HG02943 (cell line): ENCODE measurements around the gene FAM20A.
"Not testable (repeated sequence)": the region's sequence is repeated elsewhere in the genome, so short reads cannot be mapped to it uniquely, and the experiment has no call there.

Experiments used
- ATAC-seq: cut with Tn5 transposase; IDR thresholded peaks from one replicate; pipeline ENCODE4 v1.9.1; 2021; ENCODE audit warnings: mild to moderate bottlenecking, low read depth, moderate library complexity; ENCODE audit not compliant: unreplicated experiment

Gene FAM20A

DNA sequence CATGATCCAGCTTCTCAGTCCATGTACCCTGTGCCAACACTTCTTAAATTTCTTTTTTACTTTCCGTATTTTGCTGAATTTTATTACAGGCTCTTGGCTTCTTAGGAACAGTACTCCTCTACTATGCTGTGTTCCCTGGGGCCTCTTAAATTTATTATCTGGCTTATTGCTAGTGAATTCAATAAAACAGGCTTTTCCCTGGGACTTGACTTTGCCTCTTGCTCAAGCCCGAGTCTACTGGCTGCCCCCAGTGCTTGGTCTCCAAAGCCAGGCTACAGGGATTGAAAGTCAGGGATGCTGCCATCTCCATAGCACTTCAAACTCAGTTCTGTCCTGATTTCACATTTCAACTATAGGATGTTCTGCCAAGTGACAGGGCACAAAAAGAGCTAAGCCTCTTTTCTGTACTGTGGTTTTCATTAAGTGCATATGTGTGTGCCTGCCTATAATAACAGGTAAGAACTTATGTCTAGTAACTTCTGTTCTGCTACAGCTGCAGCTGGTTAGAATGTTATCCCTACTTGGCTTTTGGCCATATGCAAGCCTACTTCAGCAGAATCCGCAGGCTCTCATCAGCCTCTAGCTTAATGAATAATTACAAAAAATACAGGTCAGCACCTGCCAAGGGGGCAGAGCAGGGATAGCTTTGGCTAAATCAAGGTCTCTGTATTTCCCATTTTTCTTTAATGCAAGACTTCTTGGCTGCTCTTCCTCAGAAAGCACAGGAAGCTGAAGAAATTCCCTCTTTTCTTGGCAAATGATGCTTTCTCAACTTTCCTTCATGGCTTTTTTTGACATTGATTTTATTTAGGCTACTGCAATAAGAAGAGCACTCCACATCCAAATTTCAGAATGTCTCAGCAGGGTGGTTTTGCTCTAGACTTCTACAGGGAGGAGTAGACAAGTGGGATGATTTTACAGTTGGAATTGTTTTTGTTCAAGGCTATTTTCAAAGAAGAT, 8.2 kb downstream of the FAM20A start:
- ATAC-seq, result no peak

DNA sequence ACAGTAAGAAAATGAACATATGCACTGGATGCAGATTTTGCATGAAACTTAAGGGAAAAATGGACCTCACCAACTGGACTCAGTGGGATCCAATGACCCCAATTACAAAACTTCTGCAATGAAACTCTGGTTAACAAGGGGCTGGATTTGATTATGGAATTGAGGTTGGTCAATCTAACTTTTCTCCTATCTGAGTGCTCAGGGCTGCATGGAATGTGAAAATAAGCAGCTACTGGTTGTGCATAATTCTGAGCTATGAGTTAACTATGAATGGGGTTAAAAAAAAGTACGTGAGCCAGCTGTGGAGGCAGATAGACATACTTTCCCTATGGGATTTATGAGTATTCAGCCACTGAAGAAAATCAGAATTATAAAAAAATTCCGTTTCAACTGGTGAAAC, 9.2 kb downstream of the FAM20A start:
- ATAC-seq, result no peak

DNA sequence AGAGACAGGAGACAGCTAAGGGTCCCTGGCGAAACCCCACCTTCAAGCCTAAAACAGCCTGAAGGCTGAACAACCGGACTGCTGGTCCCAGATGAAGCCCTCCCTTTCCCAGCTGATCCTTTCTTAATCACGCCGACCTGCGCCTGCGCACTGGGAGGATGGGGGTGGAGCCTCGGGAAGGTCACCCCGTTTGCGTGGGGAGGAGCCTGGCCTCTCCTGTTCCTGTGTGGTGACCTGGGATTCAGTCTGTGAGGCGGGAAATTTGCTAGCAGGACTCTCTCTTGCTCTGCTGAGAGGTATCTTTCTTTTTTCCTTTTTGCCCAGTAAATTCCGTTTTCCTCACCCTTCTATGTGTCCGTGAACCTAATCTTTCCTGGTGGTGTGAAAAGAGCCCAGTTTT, 9.6 kb downstream of the FAM20A start:
- ATAC-seq, result no peak

DNA sequence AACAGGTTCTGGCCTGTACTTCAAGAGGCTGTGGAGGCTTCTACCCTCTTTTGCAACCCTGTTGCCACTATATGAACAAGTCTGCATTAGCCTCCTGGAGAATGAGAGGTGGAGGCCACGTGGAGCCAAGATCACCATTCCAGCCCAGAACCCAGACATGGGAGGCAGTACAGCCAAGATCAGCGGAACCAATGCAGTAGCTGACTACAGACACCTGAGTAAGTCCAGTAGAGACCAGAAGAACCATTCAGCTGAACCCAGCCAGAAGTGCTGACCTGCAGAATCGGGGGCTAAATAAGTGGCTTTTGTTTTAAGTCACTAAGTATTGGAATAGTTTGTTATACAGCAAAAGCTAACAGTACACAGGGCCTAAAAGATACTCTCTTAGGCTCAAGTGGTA, 12.1 kb downstream of the FAM20A start:
- ATAC-seq, result no peak

GRCh38 chr17:68588362-68588761, 12.8 kb downstream of the FAM20A start:
- ATAC-seq, result no peak

DNA sequence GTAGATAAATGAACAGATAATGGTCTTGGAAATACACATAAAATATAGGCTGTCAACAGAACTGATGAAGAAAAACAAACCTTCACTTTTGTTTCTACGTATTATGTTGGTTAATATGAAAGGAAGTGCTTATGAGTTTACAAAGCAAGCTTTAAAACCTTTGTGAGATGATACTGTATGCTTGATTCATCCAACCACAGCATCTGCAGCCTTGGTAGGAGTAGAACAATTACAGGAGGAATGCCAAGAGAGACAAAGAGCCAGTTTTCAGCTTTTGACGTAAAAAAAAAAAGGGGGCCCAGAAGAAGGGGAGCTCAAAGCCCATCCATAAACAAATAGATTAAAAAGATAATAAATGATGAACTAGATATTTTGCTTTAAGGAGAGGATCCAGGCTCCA, 13.3 kb downstream of the FAM20A start:
- ATAC-seq, result no peak

DNA sequence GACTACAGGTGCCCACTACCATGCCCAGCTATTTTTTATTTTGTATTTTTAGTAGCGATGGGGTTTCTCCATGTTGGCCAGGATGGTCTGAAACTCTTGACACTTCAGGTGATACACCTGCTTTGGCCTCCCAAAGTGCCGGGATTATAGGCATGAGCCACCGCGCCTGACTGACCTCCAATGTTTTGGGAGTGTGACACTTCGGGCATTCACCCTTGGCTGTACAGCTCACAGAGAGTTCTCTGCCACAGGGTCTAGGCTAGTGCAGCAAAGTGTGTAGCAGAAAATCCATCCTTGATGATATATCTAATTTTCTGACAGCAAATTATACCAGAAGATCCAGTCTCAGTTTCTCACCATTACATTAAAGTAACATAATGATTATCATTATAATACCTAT, 14.1 kb downstream of the FAM20A start:
- ATAC-seq, result no peak

DNA sequence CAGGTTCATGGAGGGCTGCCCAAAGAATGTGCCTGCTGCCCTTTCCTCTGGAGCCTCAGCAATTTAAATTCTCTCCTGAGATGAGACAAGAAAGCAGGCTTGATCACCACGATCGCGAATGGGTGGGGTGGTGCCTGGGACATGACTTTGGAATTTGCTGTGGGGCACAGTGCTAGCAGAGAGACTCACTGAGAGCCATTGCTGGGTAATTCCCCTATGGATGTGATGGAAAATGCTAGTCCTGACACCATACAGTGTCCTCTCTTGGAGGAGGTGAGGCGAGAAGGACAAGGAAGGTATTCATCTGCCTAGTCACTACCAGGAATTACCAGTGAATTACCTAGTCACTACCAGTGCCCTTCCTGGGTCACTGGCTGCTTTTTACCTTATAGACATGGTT, 15.5 kb downstream of the FAM20A start:
- no peak for ATAC-seq

DNA sequence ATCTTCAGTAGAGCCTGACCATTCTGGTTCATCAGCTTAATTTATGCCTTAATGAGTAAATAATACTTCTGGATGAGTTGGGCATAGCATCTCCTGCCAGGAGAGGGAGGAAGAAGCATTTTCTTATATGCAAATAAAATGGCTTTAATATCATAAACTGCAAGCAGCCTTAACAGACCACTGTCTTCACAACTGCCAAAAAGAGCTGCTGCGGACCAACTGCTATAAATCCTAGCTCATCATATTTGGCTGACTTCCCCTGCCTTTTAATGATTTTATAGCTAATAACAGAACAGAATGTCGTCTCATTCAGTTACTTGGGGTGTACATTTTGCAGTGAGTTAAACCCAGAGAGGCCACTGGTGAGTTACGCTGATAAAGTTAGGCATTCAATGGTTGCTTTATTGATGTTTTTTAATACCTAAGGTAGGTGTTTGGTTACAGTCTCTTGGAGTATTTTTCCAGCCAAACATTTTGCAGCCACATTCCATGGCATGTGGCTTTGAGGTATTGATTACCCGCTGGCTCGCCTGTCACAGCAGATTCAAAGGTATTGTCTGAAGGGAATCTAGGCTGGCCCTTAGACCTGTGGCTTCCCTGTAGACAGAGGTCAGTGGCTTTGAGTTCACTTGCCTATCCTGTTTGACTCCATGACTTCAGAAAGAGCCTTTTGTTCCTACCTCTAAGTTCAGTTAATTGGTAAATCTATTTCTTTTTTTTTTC, 16.4 kb downstream of the FAM20A start:
- ATAC-seq, result no peak

DNA sequence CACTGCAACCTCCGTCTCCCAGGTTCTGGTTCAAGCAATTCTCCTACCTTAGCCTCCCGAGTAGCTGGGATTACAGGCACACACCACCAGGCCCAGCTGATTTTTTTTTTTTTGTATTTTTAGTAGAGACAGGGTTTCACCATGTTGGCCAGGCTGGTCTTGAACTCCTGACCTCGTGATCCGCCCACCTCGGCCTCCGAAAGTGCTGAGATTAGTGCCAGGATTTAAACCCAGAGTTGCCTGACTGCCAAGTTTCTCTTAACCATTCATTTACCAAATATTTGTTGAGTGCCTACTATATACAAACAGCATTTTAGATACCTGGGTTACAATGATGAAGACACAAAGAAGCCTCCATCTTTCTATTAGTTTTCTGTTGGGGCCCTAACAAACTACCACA, 18.3 kb downstream of the FAM20A start:
- not testable (repeated sequence) for ATAC-seq

GRCh38 chr17:68581863-68582645, 19.1 kb downstream of the FAM20A start:
- ATAC-seq, result no peak

DNA sequence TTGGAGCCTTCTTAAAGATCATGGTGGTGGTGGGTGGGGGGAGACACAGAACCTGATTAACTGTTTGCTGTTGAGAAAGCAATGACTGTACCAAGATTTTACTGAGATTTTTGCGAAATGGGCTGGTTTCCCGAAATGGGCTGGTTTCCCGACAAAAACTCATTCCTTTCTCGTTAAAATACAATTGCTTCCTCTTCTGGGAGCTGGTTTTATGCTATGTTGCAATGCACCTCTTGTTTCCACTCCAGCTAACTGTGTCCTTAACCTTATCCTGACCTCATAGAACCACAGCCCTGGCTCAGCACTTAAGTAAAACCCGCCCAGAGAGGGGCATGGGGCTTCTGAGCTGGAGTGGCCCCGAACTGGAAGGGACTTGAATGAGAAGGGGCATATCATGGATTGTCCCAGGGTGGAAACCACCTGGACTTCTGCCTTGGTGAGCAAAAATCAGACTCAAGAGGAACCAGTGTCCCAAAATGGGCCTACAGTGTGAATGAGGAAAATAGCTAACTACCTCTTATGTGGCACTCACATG, 20.9 kb downstream of the FAM20A start:
- ATAC-seq, result no peak

GRCh38 chr17:68579194-68579927, 21.8 kb downstream of the FAM20A start:
- ATAC-seq, result no peak

DNA sequence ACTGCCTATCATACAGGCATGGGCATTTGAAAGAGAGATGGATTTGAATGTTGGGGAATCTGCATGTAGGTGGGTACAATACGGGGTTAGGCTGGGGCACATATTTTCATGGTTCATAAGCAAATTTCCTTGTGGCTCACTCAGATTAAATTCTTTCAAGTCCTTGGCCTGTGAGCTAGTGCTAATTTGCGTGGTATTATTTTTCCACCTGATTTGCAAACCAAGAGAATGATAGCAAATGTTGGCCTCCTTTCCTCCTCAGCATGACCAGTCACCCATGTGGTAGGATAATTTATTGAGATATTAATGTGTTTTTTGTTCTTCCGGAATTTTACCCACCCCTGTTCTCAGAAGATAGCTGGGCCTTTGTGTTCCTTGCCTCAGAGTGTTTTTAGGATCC, 22.9 kb downstream of the FAM20A start:
- no peak for ATAC-seq

DNA sequence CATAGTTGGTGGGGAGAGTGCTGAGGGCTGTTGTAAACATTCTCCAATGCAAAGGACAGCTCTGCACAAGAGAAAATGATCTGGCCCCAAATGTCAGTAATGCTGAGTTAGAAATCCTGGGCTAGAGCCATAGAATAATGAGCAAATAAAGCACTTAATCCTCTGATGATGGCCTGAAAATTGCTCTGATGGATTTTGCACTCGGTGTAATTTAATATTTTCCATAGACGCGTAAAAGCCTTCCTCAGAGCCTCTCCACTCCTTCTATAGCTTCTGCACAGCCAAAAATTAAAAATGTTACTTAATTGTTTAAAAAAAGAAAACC, 23.7 kb downstream of the FAM20A start:
- no peak for ATAC-seq

DNA sequence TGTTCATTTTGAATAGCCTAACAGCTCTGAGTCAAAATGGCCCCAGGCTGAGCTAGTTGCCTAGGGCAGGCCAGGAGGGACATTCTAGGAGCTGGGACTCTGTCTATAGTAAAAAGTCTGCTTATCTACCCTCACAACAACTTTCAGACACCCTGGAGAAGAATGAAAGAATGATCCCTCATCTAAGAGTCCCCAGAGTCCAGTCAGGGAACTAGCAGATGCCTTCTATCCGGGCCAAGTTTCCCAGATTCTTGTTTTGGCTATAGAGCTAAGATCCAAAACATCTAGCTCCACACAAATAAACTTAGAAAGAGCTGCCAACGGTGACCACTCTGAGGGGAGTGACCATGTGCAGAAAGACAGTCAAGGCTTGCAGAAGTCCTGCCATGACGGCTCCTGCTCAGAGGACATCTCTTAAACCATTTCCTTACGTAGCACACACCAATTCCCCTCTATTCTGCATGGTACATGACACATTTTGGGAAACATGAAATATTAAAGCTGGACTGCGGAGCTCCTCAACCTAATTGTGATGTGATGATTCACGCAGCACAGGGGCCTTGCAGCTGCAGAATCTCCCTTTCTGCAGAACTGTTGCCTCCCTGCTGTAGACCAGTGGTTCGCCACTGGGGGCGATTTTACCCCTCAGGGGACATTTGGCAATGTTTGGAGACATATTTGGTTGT, 24.2 kb downstream of the FAM20A start:
- ATAC-seq, result no peak

- no peak for ATAC-seq
These were observed 25.0 kb downstream of the FAM20A start for GRCh38 chr17:68576137-68576536.

DNA sequence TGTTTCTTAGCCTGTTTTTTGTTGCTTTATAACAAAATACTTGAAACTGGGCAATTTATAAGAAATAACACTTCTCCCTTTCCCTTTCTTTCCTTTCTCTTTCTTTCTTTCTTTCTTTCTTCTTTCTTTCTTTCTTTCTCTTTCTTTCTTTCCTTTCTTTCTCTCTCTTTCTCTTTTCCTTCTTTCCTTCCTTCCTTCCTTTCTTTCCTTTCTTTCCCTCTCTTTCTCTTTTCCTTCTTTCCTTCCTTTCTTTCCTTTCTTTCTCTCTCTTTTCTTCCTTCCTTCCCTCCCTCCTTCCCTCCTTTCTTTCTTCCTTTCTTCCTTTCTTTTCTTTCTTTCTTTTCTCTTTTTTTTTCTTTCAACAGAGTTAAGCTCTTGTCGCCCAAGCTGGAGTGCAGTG, 27.8 kb downstream of the FAM20A start:
- ATAC-seq, result no peak

DNA sequence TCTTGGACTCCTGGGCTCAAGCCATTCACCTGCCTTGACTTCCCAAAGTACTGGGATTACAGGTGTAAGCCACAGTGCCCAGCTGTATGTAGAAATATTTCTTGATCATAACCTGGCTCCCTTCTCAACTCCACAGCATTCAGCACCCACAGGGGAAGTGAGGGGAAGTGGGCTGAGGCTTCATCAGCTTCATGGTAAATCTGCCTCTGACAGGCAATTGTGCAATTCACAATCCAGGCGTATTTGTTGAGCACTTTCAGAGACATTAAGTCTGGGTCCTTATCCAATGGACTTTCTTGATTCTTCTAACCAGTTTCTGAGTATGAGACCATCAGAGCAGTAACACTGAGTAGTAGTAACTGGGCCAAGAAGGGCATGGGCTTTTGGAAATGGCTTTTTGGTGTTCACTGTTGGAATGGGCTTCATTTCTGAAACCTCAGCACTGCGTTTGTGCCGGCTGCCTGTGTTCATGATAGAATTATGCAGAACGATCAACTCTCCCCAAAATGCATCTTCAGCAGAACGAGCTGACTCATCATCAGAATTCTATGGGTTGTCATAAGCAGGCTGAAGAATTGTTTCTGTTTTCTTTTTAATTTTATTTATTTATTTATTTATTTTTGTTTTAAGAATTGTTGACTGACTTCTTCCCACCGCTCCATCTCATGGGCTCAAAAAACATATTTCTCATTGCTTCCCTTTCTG, 28.9 kb downstream of the FAM20A start:
- no peak for ATAC-seq
